GM21360 (cell line): ENCODE results near the gene TRMU.
"Not testable (repeated sequence)": the region's sequence is repeated elsewhere in the genome, so short reads cannot be mapped to it uniquely, and the experiment has no call there.

Experiments used
- ATAC-seq: cut with Tn5 transposase; IDR thresholded peaks from one replicate; pipeline ENCODE4 v1.9.1; 2021; ENCODE audit warnings: mild to moderate bottlenecking, moderate library complexity; ENCODE audit not compliant: unreplicated experiment

TRMU gene

GRCh38 chr22:46299101-46299500, 36.4 kb upstream of the TRMU start:
- ATAC-seq = no peak

- no peak for ATAC-seq
Observed at GRCh38 chr22:46300491-46300890, 35.0 kb upstream of the TRMU start.

- no peak for ATAC-seq
Observed at GRCh38 chr22:46303347-46303965, 32.1 kb upstream of the TRMU start.

- no peak for ATAC-seq
Observed at GRCh38 chr22:46308283-46308988, 27.1 kb upstream of the TRMU start.

- ATAC-seq = no peak
Observed at GRCh38 chr22:46309526-46310085, 25.9 kb upstream of the TRMU start.

- ATAC-seq = no peak
Observed at GRCh38 chr22:46312056-46312455, 23.5 kb upstream of the TRMU start.

- ATAC-seq = not testable (repeated sequence)
Observed at GRCh38 chr22:46312848-46313247, 22.7 kb upstream of the TRMU start.

- no peak for ATAC-seq
Observed at GRCh38 chr22:46315976-46316375, 19.5 kb upstream of the TRMU start.

GRCh38 chr22:46317646-46318045, 17.9 kb upstream of the TRMU start:
- no peak for ATAC-seq

- no peak for ATAC-seq
Observed at GRCh38 chr22:46318576-46318975, 16.9 kb upstream of the TRMU start.

- no peak for ATAC-seq
Observed at GRCh38 chr22:46319319-46319718, 16.2 kb upstream of the TRMU start.

GRCh38 chr22:46320166-46320710, 15.3 kb upstream of the TRMU start:
- ATAC-seq = no peak

- no peak for ATAC-seq
Observed at GRCh38 chr22:46320716-46321386, 14.7 kb upstream of the TRMU start.

GRCh38 chr22:46322711-46323110, 12.8 kb upstream of the TRMU start:
- no peak for ATAC-seq

GRCh38 chr22:46323162-46323561, 12.4 kb upstream of the TRMU start:
- no peak for ATAC-seq

- no peak for ATAC-seq
Observed at GRCh38 chr22:46326066-46326680, 9.3 kb upstream of the TRMU start.

- no peak for ATAC-seq
Observed at GRCh38 chr22:46327691-46328465, 7.6 kb upstream of the TRMU start.

- ATAC-seq = no peak
Observed at GRCh38 chr22:46328797-46329196, 6.7 kb upstream of the TRMU start.

GRCh38 chr22:46329616-46330015, 5.9 kb upstream of the TRMU start:
- no peak for ATAC-seq

GRCh38 chr22:46330426-46330825, 5.1 kb upstream of the TRMU start:
- ATAC-seq = no peak
